Measurements from ENCODE around the gene TP53I13.

The TP53I13 gene

DNA sequence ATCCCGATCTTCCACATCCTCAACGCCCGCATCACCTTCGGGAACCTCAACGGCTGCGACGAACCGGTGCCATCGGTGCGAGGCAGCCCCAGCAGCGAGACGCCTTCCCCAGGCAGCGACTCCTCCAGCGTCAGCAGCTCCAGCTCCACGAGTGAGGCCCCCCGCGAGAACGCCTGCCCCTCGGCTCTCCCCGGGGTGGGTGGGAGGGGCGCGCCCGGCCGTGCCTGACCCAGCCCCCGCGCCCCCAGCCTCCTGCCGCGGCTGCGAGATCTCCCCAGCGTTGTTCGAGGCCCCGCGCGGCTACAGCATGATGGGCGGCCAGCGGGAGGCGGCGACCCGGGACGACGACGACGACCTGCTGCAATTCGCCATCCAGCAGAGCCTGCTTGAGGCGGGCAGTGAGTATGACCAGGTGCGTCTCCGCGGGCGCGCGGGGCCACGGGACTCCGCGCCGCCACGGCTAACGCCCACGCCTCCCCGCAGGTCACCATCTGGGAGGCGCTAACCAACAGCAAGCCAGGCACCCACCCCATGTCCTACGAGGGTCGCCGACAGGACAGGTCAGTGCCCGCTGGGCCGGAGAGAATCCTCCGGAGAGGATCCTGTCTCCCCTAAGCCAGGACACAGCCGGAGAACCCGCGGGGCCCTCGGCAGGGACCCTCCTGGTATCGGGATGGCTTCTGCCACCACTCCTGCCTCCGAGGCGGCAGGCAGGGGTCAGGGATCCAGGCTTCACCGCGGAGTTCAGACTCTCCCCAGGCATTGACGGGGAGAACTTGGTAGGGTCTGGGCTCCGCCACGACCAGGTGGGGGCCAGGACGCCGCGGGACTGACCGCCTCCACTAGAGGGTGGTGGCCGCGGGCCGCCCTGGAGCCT is 44.1 kb downstream of the TP53I13 start:
- DNase-seq (ENCODE audit: low read depth in 1 of 2, low spot score in 1 of 2): no peak
- Histone ChIP-seq H3K27ac (replicated peaks) (no peak overlapping the region), H3K27me3 (ENCODE audit: insufficient read depth, poor library complexity, severe bottlenecking) (peaks cover 8% of the 10 kb centered on the region), H3K4me3 (replicated peaks; ENCODE audit: insufficient read depth, low read length) (no peak overlapping the region)
- TF ChIP-seq, protein P1, sequence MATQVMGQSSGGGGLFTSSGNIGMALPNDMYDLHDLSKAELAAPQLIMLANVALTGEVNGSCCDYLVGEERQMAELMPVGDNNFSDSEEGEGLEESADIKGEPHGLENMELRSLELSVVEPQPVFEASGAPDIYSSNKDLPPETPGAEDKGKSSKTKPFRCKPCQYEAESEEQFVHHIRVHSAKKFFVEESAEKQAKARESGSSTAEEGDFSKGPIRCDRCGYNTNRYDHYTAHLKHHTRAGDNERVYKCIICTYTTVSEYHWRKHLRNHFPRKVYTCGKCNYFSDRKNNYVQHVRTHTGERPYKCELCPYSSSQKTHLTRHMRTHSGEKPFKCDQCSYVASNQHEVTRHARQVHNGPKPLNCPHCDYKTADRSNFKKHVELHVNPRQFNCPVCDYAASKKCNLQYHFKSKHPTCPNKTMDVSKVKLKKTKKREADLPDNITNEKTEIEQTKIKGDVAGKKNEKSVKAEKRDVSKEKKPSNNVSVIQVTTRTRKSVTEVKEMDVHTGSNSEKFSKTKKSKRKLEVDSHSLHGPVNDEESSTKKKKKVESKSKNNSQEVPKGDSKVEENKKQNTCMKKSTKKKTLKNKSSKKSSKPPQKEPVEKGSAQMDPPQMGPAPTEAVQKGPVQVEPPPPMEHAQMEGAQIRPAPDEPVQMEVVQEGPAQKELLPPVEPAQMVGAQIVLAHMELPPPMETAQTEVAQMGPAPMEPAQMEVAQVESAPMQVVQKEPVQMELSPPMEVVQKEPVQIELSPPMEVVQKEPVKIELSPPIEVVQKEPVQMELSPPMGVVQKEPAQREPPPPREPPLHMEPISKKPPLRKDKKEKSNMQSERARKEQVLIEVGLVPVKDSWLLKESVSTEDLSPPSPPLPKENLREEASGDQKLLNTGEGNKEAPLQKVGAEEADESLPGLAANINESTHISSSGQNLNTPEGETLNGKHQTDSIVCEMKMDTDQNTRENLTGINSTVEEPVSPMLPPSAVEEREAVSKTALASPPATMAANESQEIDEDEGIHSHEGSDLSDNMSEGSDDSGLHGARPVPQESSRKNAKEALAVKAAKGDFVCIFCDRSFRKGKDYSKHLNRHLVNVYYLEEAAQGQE (IDR thresholded peaks at IDR 0.05; ENCODE audit: insufficient replicate concordance, low read depth): no peak
- TF ChIP-seq SPI1 (IDR thresholded peaks at IDR 0.05; ENCODE audit: borderline replicate concordance, low read depth): no peak
- TF ChIP-seq, protein P2, sequence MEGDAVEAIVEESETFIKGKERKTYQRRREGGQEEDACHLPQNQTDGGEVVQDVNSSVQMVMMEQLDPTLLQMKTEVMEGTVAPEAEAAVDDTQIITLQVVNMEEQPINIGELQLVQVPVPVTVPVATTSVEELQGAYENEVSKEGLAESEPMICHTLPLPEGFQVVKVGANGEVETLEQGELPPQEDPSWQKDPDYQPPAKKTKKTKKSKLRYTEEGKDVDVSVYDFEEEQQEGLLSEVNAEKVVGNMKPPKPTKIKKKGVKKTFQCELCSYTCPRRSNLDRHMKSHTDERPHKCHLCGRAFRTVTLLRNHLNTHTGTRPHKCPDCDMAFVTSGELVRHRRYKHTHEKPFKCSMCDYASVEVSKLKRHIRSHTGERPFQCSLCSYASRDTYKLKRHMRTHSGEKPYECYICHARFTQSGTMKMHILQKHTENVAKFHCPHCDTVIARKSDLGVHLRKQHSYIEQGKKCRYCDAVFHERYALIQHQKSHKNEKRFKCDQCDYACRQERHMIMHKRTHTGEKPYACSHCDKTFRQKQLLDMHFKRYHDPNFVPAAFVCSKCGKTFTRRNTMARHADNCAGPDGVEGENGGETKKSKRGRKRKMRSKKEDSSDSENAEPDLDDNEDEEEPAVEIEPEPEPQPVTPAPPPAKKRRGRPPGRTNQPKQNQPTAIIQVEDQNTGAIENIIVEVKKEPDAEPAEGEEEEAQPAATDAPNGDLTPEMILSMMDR (IDR thresholded peaks at IDR 0.05; ENCODE audit: insufficient read depth, low read length): no peak
- no peak for TF ChIP-seq POLR2AphosphoS5 (IDR thresholded peaks at IDR 0.05; ENCODE audit: low read depth)
- no peak for TF ChIP-seq GABPA (IDR thresholded peaks at IDR 0.05; ENCODE audit: low read depth)

DNA sequence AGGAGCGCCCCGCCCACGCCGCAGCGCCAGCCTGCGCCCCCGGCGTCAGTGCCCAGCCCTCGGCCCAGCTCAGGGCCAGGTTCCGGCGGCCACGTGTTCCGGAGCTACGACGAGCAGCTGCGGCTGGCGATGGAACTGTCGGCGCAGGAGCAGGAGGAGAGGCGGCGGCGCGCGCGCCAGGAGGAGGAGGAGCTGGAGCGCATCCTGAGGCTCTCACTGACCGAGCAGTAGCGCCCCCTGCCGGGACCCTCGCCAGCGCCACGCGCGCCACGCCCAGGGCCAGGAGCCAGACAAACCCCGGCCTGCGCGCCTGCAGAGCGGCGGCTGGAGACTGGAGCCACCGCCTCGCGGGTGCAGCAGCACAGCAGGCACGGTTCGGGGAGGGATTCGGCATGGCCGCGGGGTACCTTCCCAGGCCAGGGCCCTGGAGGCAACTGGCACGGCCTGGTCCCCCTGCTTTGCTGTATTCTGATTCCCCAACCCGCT is 44.9 kb downstream of the TP53I13 start:
- H3K4me3 ChIP-seq (replicated peaks; ENCODE audit: insufficient read depth, low read length): no peak overlapping the region
- no peak overlapping the region for H3K27ac ChIP-seq (replicated peaks)
- DNase-seq (ENCODE audit: low read depth in 1 of 2, low spot score in 1 of 2): peak in 1 of 2 experiments; percentile 72
- H3K27me3 ChIP-seq (ENCODE audit: insufficient read depth, poor library complexity, severe bottlenecking): peaks cover 8% of the 10 kb centered on the region
- TF ChIP-seq POLR2AphosphoS5 (IDR thresholded peaks at IDR 0.05; ENCODE audit: low read depth) (no peak), GABPA (IDR thresholded peaks at IDR 0.05; ENCODE audit: low read depth) (no peak)
- TF ChIP-seq, protein P1 (IDR thresholded peaks at IDR 0.05; ENCODE audit: insufficient replicate concordance, low read depth): no peak
- TF ChIP-seq, protein P2 (IDR thresholded peaks at IDR 0.05; ENCODE audit: insufficient read depth, low read length): peak; percentile 14

DNA sequence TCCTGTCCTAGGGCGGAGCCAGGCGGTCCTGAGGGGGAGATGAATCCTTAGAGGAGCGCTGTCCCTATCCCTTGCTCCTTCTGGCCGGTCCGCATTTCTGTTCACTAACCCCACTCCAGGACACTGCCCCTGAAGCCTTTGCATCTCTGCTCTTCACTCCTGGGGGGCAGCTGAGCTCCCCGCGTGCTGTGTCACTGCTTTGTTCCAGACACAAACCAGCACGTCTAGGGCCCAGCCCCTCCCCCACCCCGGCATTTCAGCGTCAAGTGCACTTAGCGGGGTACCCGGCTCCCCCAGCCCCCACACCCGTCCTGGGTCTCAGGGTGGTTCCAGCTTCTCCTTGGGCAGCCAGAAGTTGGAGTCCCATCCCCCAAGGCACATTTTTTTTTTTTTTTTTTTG is 45.4 kb downstream of the TP53I13 start:
- no peak overlapping the region for H3K27ac ChIP-seq (replicated peaks)
- H3K27me3 ChIP-seq (ENCODE audit: insufficient read depth, poor library complexity, severe bottlenecking): peaks cover 8% of the 10 kb centered on the region
- H3K4me3 ChIP-seq (replicated peaks; ENCODE audit: insufficient read depth, low read length): no peak overlapping the region
- no peak for DNase-seq (ENCODE audit: low read depth in 1 of 2, low spot score in 1 of 2)
- TF ChIP-seq POLR2AphosphoS5 (IDR thresholded peaks at IDR 0.05; ENCODE audit: low read depth): no peak
- TF ChIP-seq, protein P2 (IDR thresholded peaks at IDR 0.05; ENCODE audit: insufficient read depth, low read length): no peak
- TF ChIP-seq, protein P1 (IDR thresholded peaks at IDR 0.05; ENCODE audit: insufficient replicate concordance, low read depth): no peak
- no peak for TF ChIP-seq SPI1 (IDR thresholded peaks at IDR 0.05; ENCODE audit: borderline replicate concordance, low read depth)
- TF ChIP-seq GABPA (IDR thresholded peaks at IDR 0.05; ENCODE audit: low read depth): no peak

Measured in HL-60 (cell line).